ENCODE measurements around the gene LEUTX.

Gene LEUTX

GRCh38 chr19:39778763-39779162, at the start of gene LEUTX:
TSS of gene LEUTX (plus strand) at chr19:39778854. CDS start at chr19:39778921, 67 bp downstream.
- H3K4me3 ChIP-seq (ENCODE audit: control insufficient read depth, low read depth, low read length): no peak within 1 kb of the TSS
- no peak for TF ChIP-seq CTCF (IDR thresholded peaks at IDR 0.05; ENCODE audit: control insufficient read depth, insufficient read depth, low read depth, low read length, missing control alignments)
- DNase-seq (ENCODE audit: low read depth): no peak

DNA sequence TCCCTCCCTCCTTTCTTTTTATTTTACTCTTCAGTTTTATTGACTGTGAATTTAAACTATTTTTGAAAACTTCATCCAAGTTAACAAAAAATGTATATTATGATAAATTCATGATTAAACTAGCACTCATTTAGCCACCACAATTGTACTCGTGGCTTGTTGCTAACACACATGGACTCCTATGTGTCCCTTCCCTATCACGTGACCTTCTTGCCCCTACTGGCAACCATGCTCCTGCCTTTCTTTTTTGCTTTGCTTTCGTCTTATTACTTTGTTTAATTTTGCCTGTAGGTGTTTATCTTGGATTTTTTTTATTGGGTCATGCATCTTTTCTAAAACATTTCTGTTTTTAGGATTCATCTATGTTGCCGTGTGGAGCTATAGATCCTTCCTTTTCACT, 49.1 kb upstream of the LEUTX start:
- no peak overlapping the region for H3K4me3 ChIP-seq (ENCODE audit: control insufficient read depth, low read depth, low read length)
- no peak for TF ChIP-seq CTCF (IDR thresholded peaks at IDR 0.05; ENCODE audit: control insufficient read depth, insufficient read depth, low read depth, low read length, missing control alignments)
- no peak for DNase-seq (ENCODE audit: low read depth)

- no peak overlapping the region for H3K4me3 ChIP-seq (ENCODE audit: control insufficient read depth, low read depth, low read length)
- DNase-seq (ENCODE audit: low read depth): no peak
- no peak for TF ChIP-seq CTCF (IDR thresholded peaks at IDR 0.05; ENCODE audit: control insufficient read depth, insufficient read depth, low read depth, low read length, missing control alignments)
Measured at GRCh38 chr19:39731685-39732084, 47.0 kb upstream of the LEUTX start.

DNA sequence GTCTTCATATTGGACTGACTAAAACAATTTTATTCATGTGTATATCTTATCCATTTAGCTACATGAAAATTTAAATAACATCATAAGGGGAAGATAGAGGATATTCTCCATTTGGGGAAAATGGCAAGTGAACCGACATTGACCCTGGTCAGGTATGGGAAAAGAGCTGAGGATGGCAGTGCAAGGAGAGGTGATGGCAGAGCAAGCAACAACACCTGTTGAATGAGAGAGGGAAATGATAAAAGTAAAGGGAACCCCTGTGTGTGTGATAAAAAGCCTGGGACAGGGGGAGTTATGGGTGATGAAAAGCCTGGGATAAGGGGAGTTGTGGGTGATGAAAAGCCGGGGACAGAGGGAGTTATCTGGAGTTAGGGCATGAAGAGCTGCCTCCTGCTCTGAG, 44.8 kb upstream of the LEUTX start:
- DNase-seq (ENCODE audit: low read depth): no peak
- no peak for TF ChIP-seq CTCF (IDR thresholded peaks at IDR 0.05; ENCODE audit: control insufficient read depth, insufficient read depth, low read depth, low read length, missing control alignments)
- no peak overlapping the region for H3K4me3 ChIP-seq (ENCODE audit: control insufficient read depth, low read depth, low read length)

GRCh38 chr19:39735688-39736087, 43.0 kb upstream of the LEUTX start:
- no peak for TF ChIP-seq CTCF (IDR thresholded peaks at IDR 0.05; ENCODE audit: control insufficient read depth, insufficient read depth, low read depth, low read length, missing control alignments)
- H3K4me3 ChIP-seq (ENCODE audit: control insufficient read depth, low read depth, low read length): no peak overlapping the region
- no peak for DNase-seq (ENCODE audit: low read depth)

- no peak overlapping the region for H3K4me3 ChIP-seq (ENCODE audit: control insufficient read depth, low read depth, low read length)
- no peak for TF ChIP-seq CTCF (IDR thresholded peaks at IDR 0.05; ENCODE audit: control insufficient read depth, insufficient read depth, low read depth, low read length, missing control alignments)
- DNase-seq (ENCODE audit: low read depth): no peak
Measured at GRCh38 chr19:39736088-39736487, 42.6 kb upstream of the LEUTX start.

DNA sequence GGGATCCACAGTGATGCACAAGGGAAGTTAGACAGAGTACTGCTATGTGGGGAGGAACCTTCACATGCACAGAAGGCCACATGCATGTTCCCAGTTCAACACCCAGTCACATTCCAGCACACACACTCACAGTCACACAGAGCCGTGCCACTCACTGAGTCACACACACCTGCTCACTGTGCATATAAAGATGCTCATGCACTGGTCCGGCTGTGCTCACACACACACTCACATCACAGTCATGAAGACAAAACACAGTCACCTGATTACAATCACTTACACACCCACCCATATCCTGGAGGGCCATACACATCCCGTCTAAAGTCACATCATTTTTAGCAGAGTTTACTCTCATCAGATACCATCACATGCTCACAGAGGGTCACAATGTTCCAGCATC, 41.3 kb upstream of the LEUTX start:
- no peak for TF ChIP-seq CTCF (IDR thresholded peaks at IDR 0.05; ENCODE audit: control insufficient read depth, insufficient read depth, low read depth, low read length, missing control alignments)
- no peak for DNase-seq (ENCODE audit: low read depth)
- no peak overlapping the region for H3K4me3 ChIP-seq (ENCODE audit: control insufficient read depth, low read depth, low read length)
